AG04449 (cell line): ENCODE measurements around the gene MEIS1.

Experiments used
- CTCF ChIA-PET: fragments of 350-600 bp; formaldehyde crosslinking; extraction: SDS; loops from one replicate; lab custom pipeline; 2021; ENCODE audit warnings: antibody characterized with exemption; lab: Yijun Ruan, JAX
- POLR2A ChIA-PET: fragments of 400-600, 350-600 bp; formaldehyde crosslinking; extraction: SDS; loops from one replicate; lab custom pipeline; 2020; ENCODE audit warnings: antibody characterized with exemption, inconsistent platforms; lab: Yijun Ruan, JAX
- DNase-seq: peaks from one replicate; pipeline ENCODE4 v3.0.0-alpha.2; 2010; ENCODE audit warnings: low read depth, low spot score
- H3K4me3 ChIP-seq: 2 replicates; pipeline ENCODE4 v1.5.1; 2011; ENCODE audit warnings: low read depth, mild to moderate bottlenecking, control low read depth, low read length
- CTCF ChIP-seq: IDR thresholded peaks from one replicate; pipeline ENCODE4 v1.5.1; 2011; ENCODE audit warnings: mild to moderate bottlenecking, moderate library complexity, low read length, control low read depth, inconsistent platforms; ENCODE audit not compliant: insufficient read depth; ENCODE audit errors: missing control alignments

MEIS1 gene

GRCh38 chr2:66461001-66461663, 26.2 kb downstream of the MEIS1 start:
- POLR2A ChIA-PET = interaction anchor here (0.6 kb wide), 1 partner anchor 583 kb away, joined by 3 read pairs; no protein-coding TSS in a partner anchor

GRCh38 chr2:66461664-66462500, 27.0 kb downstream of the MEIS1 start:
- ChIA-PET CTCF (no interaction called here), POLR2A (interaction anchor here (0.6 kb wide), 1 partner anchor 583 kb away, joined by 3 read pairs; no protein-coding TSS in a partner anchor)
- no peak overlapping the region for H3K4me3 ChIP-seq
- no peak for DNase-seq
- TF ChIP-seq CTCF = no peak

More at GRCh38 chr2:66461001-66461663, 26.2 kb downstream of the MEIS1 start:
- CTCF ChIA-PET = interaction anchor here (1.1 kb wide), 1 partner anchor 417 kb away, joined by 3 read pairs; no protein-coding TSS in a partner anchor
- no peak for DNase-seq
- H3K4me3 ChIP-seq = no peak overlapping the region
- TF ChIP-seq CTCF = no peak

GRCh38 chr2:66462501-66462825, 27.5 kb downstream of the MEIS1 start:
- ChIA-PET CTCF (no interaction called here), POLR2A (no interaction called here)
- TF ChIP-seq CTCF = no peak
- no peak overlapping the region for H3K4me3 ChIP-seq
- DNase-seq = no peak

GRCh38 chr2:66463206-66463755, 28.4 kb downstream of the MEIS1 start:
- ChIA-PET CTCF (no interaction called here), POLR2A (no interaction called here)
- no peak for TF ChIP-seq CTCF
- no peak overlapping the region for H3K4me3 ChIP-seq
- no peak for DNase-seq

- no peak for DNase-seq
- no peak for TF ChIP-seq CTCF
- no peak overlapping the region for H3K4me3 ChIP-seq
- POLR2A ChIA-PET = no interaction called here
- CTCF ChIA-PET = interaction anchor here (0.6 to 1.4 kb wide), 2 partner anchors 14 to 28 kb away, joined by 3 read pairs; no protein-coding TSS in a partner anchor
These were observed 30.2 kb downstream of the MEIS1 start for GRCh38 chr2:66464930-66465637.

- no peak for DNase-seq
- POLR2A ChIA-PET = no interaction called here
- TF ChIP-seq CTCF = no peak
- CTCF ChIA-PET = interaction anchor here (1.4 kb wide), 1 partner anchor 30 kb away, joined by 3 read pairs; no protein-coding TSS in a partner anchor
- H3K4me3 ChIP-seq = no peak overlapping the region
These were observed 31.5 kb downstream of the MEIS1 start for GRCh38 chr2:66466433-66466832.
